Suprapubic skin (tissue), 3 donors: ENCODE results near the gene RNF222.

ENCODE experiments used
- CTCF ChIP-seq, 2 donors: fragments of 200-600 bp in 1 of 2; fragments of 450-650 bp in 1 of 2; sonication (generic) in 1 of 2; IDR thresholded peaks; one replicate each; pipeline ENCODE4 v1.5.1; 2016 to 2019; ENCODE audit warnings: antibody characterized with exemption in 2 of 2, mild to moderate bottlenecking in 1 of 2, moderate library complexity in 1 of 2
- POLR2A ChIP-seq, 2 donors: fragments of 450-650 bp; IDR thresholded peaks; one replicate each; pipeline ENCODE4 v1.6.1; 2017; ENCODE audit warnings: antibody characterized with exemption in 2 of 2, mild to moderate bottlenecking in 2 of 2, moderate library complexity in 2 of 2

GRCh38 chr17:8366231-8366630 lies 31.4 kb downstream of the RNF222 start:
- TF ChIP-seq CTCF (IDR thresholded peaks at IDR 0.05) (no peak), POLR2A (IDR thresholded peaks at IDR 0.05) (no peak)
